ENCODE measurements around the gene TBR1. TPM values are rescaled to one million over a fixed set of nuclear protein-coding genes. Genes with fewer than 3 reads are reported as not detected.

TBR1 gene
- total and polyA plus RNA-seq, 10 of the 15 experiments (the other 5 are each of a cell fraction or from before 2014, with no cell fraction given) = 0.01 TPM; not detected in 9

DNA sequence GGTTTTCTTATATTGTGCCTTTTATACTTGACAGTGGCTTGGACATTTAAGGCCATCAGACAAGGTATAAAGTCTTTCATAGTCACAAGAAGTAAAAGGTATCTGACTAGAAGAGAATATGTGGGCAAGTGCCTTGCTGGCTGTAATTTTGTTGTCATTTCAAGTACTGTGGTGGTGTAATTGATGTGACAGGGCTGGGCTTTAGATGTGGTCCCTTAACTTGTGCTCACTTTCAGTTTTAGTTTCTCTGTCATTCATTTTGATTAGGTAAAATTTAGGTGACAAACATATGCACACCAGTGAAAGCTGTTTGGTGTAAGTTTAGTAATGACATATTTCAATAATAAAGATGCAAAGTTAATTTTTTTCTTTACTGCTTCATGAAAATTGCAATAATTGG lies 31.2 kb upstream of the TBR1 start (continued):
- no peak for TF ChIP-seq ZNF274 (IDR thresholded peaks at IDR 0.05; ENCODE audit: insufficient read depth, insufficient read length)
- TF ChIP-seq YY1 (IDR thresholded peaks at IDR 0.05; ENCODE audit: low read depth, low read length) = 0 out of 2 replicates have a peak, but pooled peaks have one; percentile 36
- no peak for TF ChIP-seq TCF3 (IDR thresholded peaks at IDR 0.05; ENCODE audit: borderline replicate concordance, insufficient read depth, low read depth, low read length)
- TF ChIP-seq FOS (IDR thresholded peaks at IDR 0.05; ENCODE audit: borderline replicate concordance, extremely low read depth, insufficient read length) = no peak
- no peak for TF ChIP-seq ETV6 (conservative IDR thresholded peaks at IDR 0.05 in 1 of 2, IDR thresholded peaks at IDR 0.05 in 1 of 2; ENCODE audit: borderline replicate concordance in 1 of 2, low read depth in 1 of 2)
- TF ChIP-seq SUZ12 (IDR thresholded peaks at IDR 0.05; ENCODE audit: unreplicated experiment) = no peak
- no peak for TF ChIP-seq KLF5 (IDR thresholded peaks at IDR 0.05; ENCODE audit: partially characterized antibody)
- TF ChIP-seq ZNF24 (IDR thresholded peaks at IDR 0.05) = peak; percentile 68
- no peak for TF ChIP-seq TBL1XR1 (IDR thresholded peaks at IDR 0.05; ENCODE audit: low read depth, low read length)
- no peak for TF ChIP-seq MYC (IDR thresholded peaks at IDR 0.05; ENCODE audit: insufficient read depth, insufficient read length, insufficient replicate concordance, low read length, severe bottlenecking)
- TF ChIP-seq RB1 (IDR thresholded peaks at IDR 0.05; ENCODE audit: borderline replicate concordance) = no peak
- no peak for TF ChIP-seq SMARCA5 (IDR thresholded peaks at IDR 0.05)
- no peak for TF ChIP-seq POU2F2 (IDR thresholded peaks at IDR 0.05; ENCODE audit: borderline replicate concordance, low read depth, low read length)
- no peak for TF ChIP-seq POLR2AphosphoS5 (IDR thresholded peaks at IDR 0.05; ENCODE audit: low read length)
- TF ChIP-seq IRF4 (IDR thresholded peaks at IDR 0.05; ENCODE audit: low read depth, low read length) = peak; percentile 48; the same call in 1 of the 2 replicates
- no peak for TF ChIP-seq BRCA1 (IDR thresholded peaks at IDR 0.05; ENCODE audit: low read depth, low read length)
- TF ChIP-seq TARDBP (IDR thresholded peaks at IDR 0.05; ENCODE audit: borderline replicate concordance) = no peak
- TF ChIP-seq, protein P1, sequence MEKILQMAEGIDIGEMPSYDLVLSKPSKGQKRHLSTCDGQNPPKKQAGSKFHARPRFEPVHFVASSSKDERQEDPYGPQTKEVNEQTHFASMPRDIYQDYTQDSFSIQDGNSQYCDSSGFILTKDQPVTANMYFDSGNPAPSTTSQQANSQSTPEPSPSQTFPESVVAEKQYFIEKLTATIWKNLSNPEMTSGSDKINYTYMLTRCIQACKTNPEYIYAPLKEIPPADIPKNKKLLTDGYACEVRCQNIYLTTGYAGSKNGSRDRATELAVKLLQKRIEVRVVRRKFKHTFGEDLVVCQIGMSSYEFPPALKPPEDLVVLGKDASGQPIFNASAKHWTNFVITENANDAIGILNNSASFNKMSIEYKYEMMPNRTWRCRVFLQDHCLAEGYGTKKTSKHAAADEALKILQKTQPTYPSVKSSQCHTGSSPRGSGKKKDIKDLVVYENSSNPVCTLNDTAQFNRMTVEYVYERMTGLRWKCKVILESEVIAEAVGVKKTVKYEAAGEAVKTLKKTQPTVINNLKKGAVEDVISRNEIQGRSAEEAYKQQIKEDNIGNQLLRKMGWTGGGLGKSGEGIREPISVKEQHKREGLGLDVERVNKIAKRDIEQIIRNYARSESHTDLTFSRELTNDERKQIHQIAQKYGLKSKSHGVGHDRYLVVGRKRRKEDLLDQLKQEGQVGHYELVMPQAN (conservative IDR thresholded peaks at IDR 0.05) = no peak
- TF ChIP-seq STAT1 (conservative IDR thresholded peaks at IDR 0.05) = no peak
- peak in 1 of 2 experiments; percentile 22; a peak in 2 of 4 replicates for TF ChIP-seq IKZF2 (IDR thresholded peaks at IDR 0.05)
- no peak for TF ChIP-seq IKZF1 (conservative IDR thresholded peaks at IDR 0.05)

Data from GM12878 (cell line).